HepG2 (cell line): Measurements from ENCODE around the gene CEP131. TPM values are rescaled to one million over a fixed set of nuclear protein-coding genes. Genes with fewer than 3 reads are reported as not detected.
A peak's percentile ranks its signal among the peaks of the same experiment; 100 is the strongest.

Experiments used
- BCL6 ChIP-seq: IDR thresholded peaks from 2 replicates; pipeline ENCODE4 v1.6.1; 2016; ENCODE audit warnings: missing genetic modification reagents, missing compliant biosample characterization
- CTCF ChIP-seq: sonication (generic); formaldehyde crosslinking; IDR thresholded peaks from 2 replicates; pipeline ENCODE4 v1.5.0; 2020; ENCODE audit warnings: mild to moderate bottlenecking, missing genetic modification reagents, moderate library complexity
- DMAP1 ChIP-seq: IDR thresholded peaks from 2 replicates; pipeline ENCODE4 v1.6.1; 2016
- GLMP ChIP-seq: sonication (generic); formaldehyde crosslinking; IDR thresholded peaks from 2 replicates; pipeline ENCODE4 v1.9.0; 2021; ENCODE audit warnings: missing genetic modification reagents, mild to moderate bottlenecking, borderline replicate concordance
- HIVEP1 ChIP-seq: sonication (generic); formaldehyde crosslinking; IDR thresholded peaks from 2 replicates; pipeline ENCODE4 v1.4.0; 2020; ENCODE audit warnings: mild to moderate bottlenecking, missing genetic modification reagents
- MTA3 ChIP-seq: sonication (generic); formaldehyde crosslinking; IDR thresholded peaks from 2 replicates; pipeline ENCODE4 v1.4.0; 2020; ENCODE audit warnings: missing genetic modification reagents
- SOX6 ChIP-seq, 2 experiments: fragments of 450-650 bp in 1 of 2; sonication (generic) in 1 of 2; formaldehyde crosslinking in 1 of 2; IDR thresholded peaks; 2 replicates each; pipeline versions ENCODE4 v1.4.0 to v1.6.1; 2017 to 2020; ENCODE audit warnings: antibody characterized with exemption in 1 of 2, mild to moderate bottlenecking in 1 of 2, missing genetic modification reagents in 1 of 2
- XRCC5 ChIP-seq: fragments of 200-400 bp; formaldehyde crosslinking; optimal IDR thresholded peaks from 2 replicates; pipeline ENCODE3; 2017; ENCODE audit warnings: mild to moderate bottlenecking, low read length
- ZFX ChIP-seq: sonication (generic); formaldehyde crosslinking; IDR thresholded peaks from 2 replicates; pipeline ENCODE4 v1.4.0; 2020; ENCODE audit warnings: mild to moderate bottlenecking, low read depth, missing genetic modification reagents, moderate library complexity
- ZNF124 ChIP-seq: sonication (generic); formaldehyde crosslinking; IDR thresholded peaks from 2 replicates; pipeline ENCODE4 v1.4.0; 2020; ENCODE audit warnings: missing genetic modification reagents
- ZNF33A ChIP-seq: sonication (generic); formaldehyde crosslinking; IDR thresholded peaks from 2 replicates; pipeline ENCODE4 v1.5.1; 2020; ENCODE audit warnings: missing genetic modification reagents, mild to moderate bottlenecking, moderate library complexity, borderline replicate concordance
- ZNF780A ChIP-seq: sonication (generic); formaldehyde crosslinking; IDR thresholded peaks from 2 replicates; pipeline ENCODE4 v1.8.0; 2022; ENCODE audit warnings: mild to moderate bottlenecking, missing genetic modification reagents, moderate library complexity
- polyA plus RNA-seq, 8 experiments: library from polyadenylated mRNA; depleted of rRNA in 3 of 8; stranded (reverse) in 7 of 8; unstranded in 1 of 8; fragments of >200 nt; fragmentation: Illumina TruSeq in 4 of 8; extraction: Trizol in 4 of 8; gene quantifications; 2 replicates each; pipeline versions ENCODE4 v1.2.1 to v1.2.3, GENCODE V29; 2011 to 2016; ENCODE audit warnings: low read depth in 4 of 8, missing spikeins in 1 of 8, mixed read lengths in 1 of 8; ENCODE audit not compliant: insufficient read depth in 1 of 8
- total RNA-seq, 5 experiments: library from RNA; depleted of rRNA; stranded (reverse); fragments of >200 nt; fragmentation: Illumina TruSeq; extraction: Trizol; gene quantifications; 2 replicates each; pipeline ENCODE4 v1.2.3, GENCODE V29; 2016; ENCODE audit warnings: low read depth in 1 of 5
- TF ChIP-seq, protein P1 (sequence below): sonication (generic); formaldehyde crosslinking; IDR thresholded peaks from 2 replicates; pipeline ENCODE4 v1.4.0; 2020; ENCODE audit warnings: missing genetic modification reagents, borderline replicate concordance
- TF ChIP-seq, protein P2 (sequence below): sonication (generic); formaldehyde crosslinking; IDR thresholded peaks from 2 replicates; pipeline ENCODE4 v1.4.0; 2020; ENCODE audit warnings: missing genetic modification reagents
- TF ChIP-seq, protein P3 (sequence below): sonication (generic); formaldehyde crosslinking; IDR thresholded peaks from 2 replicates; pipeline ENCODE4 v1.5.1; 2020; ENCODE audit warnings: mild to moderate bottlenecking, missing genetic modification reagents, moderate library complexity
- TF ChIP-seq, protein P4 (sequence below): sonication (generic); formaldehyde crosslinking; IDR thresholded peaks from 2 replicates; pipeline ENCODE4 v1.5.1; 2020; ENCODE audit warnings: missing genetic modification reagents, mild to moderate bottlenecking, borderline replicate concordance

CEP131 gene
- total and polyA plus RNA-seq, 2 of the 13 experiments (the other 11 are each of a cell fraction or from before 2014, with no cell fraction given), result 5.0 to 16.8 TPM

DNA sequence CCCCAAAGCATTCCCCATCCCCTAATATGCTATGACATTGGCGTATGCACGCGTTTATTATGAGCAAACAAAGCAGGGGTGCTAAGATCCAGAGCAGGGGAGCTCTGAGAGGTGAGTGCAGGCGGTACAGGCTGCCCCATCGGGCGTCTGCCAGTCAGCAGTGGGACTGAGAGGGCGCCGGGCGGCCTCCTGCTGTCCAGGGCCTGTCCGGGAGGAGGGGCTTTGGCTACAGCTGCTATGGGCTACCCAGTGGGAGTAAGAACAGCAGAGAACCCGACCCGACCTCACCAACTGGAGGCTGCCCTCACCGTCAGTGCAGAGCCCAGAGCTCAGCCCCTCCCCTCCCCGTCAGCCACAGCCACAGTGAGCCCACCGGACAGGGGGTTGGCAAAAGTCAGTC lies 38.2 kb downstream of the CEP131 start (continued):
- TF ChIP-seq CTCF (CRISPR knock-in tag) (0 out of 2 replicates have a peak, but pooled peaks have one; percentile 12), ZNF33A (no peak), XRCC5 (no peak), BCL6 (CRISPR knock-in tag) (no peak), ZFX (CRISPR knock-in tag) (no peak), ZNF780A (CRISPR knock-in tag) (no peak), SOX6 (IDR thresholded peaks at IDR 0.05) (no peak), SOX6 (CRISPR knock-in tag; IDR thresholded peaks at IDR 0.05) (no peak), MTA3 (no peak), HIVEP1 (0 out of 2 replicates have a peak, but pooled peaks have one; percentile 21), ZNF124 (CRISPR knock-in tag) (no peak), DMAP1 (CRISPR knock-in tag) (no peak), GLMP (CRISPR knock-in tag) (no peak)
- TF ChIP-seq, protein P1, sequence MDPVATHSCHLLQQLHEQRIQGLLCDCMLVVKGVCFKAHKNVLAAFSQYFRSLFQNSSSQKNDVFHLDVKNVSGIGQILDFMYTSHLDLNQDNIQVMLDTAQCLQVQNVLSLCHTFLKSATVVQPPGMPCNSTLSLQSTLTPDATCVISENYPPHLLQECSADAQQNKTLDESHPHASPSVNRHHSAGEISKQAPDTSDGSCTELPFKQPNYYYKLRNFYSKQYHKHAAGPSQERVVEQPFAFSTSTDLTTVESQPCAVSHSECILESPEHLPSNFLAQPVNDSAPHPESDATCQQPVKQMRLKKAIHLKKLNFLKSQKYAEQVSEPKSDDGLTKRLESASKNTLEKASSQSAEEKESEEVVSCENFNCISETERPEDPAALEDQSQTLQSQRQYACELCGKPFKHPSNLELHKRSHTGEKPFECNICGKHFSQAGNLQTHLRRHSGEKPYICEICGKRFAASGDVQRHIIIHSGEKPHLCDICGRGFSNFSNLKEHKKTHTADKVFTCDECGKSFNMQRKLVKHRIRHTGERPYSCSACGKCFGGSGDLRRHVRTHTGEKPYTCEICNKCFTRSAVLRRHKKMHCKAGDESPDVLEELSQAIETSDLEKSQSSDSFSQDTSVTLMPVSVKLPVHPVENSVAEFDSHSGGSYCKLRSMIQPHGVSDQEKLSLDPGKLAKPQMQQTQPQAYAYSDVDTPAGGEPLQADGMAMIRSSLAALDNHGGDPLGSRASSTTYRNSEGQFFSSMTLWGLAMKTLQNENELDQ (CRISPR knock-in tag), result no peak
- TF ChIP-seq, protein P2, sequence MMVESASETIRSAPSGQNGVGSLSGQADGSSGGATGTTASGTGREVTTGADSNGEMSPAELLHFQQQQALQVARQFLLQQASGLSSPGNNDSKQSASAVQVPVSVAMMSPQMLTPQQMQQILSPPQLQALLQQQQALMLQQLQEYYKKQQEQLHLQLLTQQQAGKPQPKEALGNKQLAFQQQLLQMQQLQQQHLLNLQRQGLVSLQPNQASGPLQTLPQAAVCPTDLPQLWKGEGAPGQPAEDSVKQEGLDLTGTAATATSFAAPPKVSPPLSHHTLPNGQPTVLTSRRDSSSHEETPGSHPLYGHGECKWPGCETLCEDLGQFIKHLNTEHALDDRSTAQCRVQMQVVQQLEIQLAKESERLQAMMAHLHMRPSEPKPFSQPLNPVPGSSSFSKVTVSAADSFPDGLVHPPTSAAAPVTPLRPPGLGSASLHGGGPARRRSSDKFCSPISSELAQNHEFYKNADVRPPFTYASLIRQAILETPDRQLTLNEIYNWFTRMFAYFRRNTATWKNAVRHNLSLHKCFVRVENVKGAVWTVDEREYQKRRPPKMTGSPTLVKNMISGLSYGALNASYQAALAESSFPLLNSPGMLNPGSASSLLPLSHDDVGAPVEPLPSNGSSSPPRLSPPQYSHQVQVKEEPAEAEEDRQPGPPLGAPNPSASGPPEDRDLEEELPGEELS (CRISPR knock-in tag), result no peak
- TF ChIP-seq, protein P3, sequence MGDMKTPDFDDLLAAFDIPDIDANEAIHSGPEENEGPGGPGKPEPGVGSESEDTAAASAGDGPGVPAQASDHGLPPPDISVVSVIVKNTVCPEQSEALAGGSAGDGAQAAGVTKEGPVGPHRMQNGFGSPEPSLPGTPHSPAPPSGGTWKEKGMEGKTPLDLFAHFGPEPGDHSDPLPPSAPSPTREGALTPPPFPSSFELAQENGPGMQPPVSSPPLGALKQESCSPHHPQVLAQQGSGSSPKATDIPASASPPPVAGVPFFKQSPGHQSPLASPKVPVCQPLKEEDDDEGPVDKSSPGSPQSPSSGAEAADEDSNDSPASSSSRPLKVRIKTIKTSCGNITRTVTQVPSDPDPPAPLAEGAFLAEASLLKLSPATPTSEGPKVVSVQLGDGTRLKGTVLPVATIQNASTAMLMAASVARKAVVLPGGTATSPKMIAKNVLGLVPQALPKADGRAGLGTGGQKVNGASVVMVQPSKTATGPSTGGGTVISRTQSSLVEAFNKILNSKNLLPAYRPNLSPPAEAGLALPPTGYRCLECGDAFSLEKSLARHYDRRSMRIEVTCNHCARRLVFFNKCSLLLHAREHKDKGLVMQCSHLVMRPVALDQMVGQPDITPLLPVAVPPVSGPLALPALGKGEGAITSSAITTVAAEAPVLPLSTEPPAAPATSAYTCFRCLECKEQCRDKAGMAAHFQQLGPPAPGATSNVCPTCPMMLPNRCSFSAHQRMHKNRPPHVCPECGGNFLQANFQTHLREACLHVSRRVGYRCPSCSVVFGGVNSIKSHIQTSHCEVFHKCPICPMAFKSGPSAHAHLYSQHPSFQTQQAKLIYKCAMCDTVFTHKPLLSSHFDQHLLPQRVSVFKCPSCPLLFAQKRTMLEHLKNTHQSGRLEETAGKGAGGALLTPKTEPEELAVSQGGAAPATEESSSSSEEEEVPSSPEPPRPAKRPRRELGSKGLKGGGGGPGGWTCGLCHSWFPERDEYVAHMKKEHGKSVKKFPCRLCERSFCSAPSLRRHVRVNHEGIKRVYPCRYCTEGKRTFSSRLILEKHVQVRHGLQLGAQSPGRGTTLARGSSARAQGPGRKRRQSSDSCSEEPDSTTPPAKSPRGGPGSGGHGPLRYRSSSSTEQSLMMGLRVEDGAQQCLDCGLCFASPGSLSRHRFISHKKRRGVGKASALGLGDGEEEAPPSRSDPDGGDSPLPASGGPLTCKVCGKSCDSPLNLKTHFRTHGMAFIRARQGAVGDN, result 0 out of 2 replicates have a peak, but pooled peaks have one; percentile 24
- TF ChIP-seq, protein P4, sequence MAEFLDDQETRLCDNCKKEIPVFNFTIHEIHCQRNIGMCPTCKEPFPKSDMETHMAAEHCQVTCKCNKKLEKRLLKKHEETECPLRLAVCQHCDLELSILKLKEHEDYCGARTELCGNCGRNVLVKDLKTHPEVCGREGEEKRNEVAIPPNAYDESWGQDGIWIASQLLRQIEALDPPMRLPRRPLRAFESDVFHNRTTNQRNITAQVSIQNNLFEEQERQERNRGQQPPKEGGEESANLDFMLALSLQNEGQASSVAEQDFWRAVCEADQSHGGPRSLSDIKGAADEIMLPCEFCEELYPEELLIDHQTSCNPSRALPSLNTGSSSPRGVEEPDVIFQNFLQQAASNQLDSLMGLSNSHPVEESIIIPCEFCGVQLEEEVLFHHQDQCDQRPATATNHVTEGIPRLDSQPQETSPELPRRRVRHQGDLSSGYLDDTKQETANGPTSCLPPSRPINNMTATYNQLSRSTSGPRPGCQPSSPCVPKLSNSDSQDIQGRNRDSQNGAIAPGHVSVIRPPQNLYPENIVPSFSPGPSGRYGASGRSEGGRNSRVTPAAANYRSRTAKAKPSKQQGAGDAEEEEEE, result no peak
